ENCODE data around the gene POMGNT1.

POMGNT1 gene

DNA sequence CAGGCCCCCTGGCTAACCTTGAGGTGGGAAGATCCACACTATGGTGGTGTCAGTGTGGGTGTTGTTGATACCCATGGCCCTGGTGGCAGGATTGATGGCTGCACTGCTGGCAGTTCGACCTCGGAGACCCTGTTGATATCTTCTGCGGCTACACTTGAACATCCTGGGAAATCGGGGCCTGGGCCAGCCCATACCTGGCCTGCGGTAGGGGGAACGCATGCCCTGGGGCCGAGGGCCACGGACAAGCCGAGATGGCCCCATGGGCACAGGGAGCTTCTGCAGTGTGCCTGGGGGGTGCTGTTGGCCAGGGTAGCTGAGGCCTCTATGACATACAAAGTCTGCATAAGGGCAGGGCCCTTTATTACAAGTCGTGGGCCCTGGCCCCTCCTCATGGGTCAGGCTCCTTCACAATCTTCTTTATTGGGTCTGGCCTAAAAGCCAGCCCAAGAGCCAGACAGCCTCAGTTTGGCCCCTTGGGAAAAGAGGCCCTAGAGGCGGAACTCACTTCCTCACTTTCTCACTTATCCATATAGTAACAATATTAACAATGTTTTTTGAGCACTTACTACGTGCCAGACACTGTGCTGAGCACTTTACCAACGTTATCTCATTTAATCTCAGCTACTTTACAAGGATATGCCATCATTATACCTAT lies 21.9 kb downstream of the POMGNT1 start, which contains the start of gene P3R3URF:
TSS of gene P3R3URF (minus strand) at position 278 of the 655 bp plus-strand sequence. CDS start at position 261, 17 bp downstream.
- Histone ChIP-seq H3K9me3 (ENCODE audit: insufficient read depth, low read depth, low read length) (no peaks in the 10 kb centered on the region), H3K36me3 (ENCODE audit: insufficient read depth, low read length) (no peaks in the 10 kb centered on the region), H3K79me2 (ENCODE audit: insufficient read depth, low read length) (no peaks in the 10 kb centered on the region), H3K4me1 (ENCODE audit: insufficient read depth, low read length, poor library complexity, severe bottlenecking) (peaks cover 4% of the 10 kb centered on the region), H3K9ac (ENCODE audit: low read depth, low read length, poor library complexity, severe bottlenecking) (no peak within 1 kb of the TSS), H4K20me1 (ENCODE audit: insufficient read depth, low read length, poor library complexity, severe bottlenecking) (no peaks in the 10 kb centered on the region), H3K9me2 (replicated peaks; ENCODE audit: low read depth, low read length) (no peaks in the 10 kb centered on the region), H3K4me3 (ENCODE audit: low read length, poor library complexity, severe bottlenecking) (no peak within 1 kb of the TSS), H3K4me2 (ENCODE audit: low read depth, low read length, poor library complexity, severe bottlenecking) (no peak within 1 kb of the TSS), H3K27me3 (ENCODE audit: insufficient read depth, low read length, poor library complexity, severe bottlenecking) (no peaks in the 10 kb centered on the region), H3F3A (ENCODE audit: low read depth) (no peaks in the 10 kb centered on the region), H2AFZ (ENCODE audit: low read length) (no peak within 1 kb of the TSS)
- TF ChIP-seq EZH2phosphoT487 (IDR thresholded peaks at IDR 0.05; ENCODE audit: borderline replicate concordance): no peak
- TF ChIP-seq, protein P1, sequence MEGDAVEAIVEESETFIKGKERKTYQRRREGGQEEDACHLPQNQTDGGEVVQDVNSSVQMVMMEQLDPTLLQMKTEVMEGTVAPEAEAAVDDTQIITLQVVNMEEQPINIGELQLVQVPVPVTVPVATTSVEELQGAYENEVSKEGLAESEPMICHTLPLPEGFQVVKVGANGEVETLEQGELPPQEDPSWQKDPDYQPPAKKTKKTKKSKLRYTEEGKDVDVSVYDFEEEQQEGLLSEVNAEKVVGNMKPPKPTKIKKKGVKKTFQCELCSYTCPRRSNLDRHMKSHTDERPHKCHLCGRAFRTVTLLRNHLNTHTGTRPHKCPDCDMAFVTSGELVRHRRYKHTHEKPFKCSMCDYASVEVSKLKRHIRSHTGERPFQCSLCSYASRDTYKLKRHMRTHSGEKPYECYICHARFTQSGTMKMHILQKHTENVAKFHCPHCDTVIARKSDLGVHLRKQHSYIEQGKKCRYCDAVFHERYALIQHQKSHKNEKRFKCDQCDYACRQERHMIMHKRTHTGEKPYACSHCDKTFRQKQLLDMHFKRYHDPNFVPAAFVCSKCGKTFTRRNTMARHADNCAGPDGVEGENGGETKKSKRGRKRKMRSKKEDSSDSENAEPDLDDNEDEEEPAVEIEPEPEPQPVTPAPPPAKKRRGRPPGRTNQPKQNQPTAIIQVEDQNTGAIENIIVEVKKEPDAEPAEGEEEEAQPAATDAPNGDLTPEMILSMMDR (conservative IDR thresholded peaks at IDR 0.05; ENCODE audit: low read length): no peak

GRCh38 chr1:46175243-46175642 lies 23.0 kb downstream of the POMGNT1 start:
- Histone ChIP-seq H3K36me3 (ENCODE audit: insufficient read depth, low read length) (no peaks in the 10 kb centered on the region), H3K9me2 (replicated peaks; ENCODE audit: low read depth, low read length) (no peaks in the 10 kb centered on the region), H2AFZ (ENCODE audit: low read length) (no peak overlapping the region), H3K4me2 (ENCODE audit: low read depth, low read length, poor library complexity, severe bottlenecking) (no peak overlapping the region), H3K9me3 (ENCODE audit: insufficient read depth, low read depth, low read length) (no peaks in the 10 kb centered on the region), H3K27me3 (ENCODE audit: insufficient read depth, low read length, poor library complexity, severe bottlenecking) (no peaks in the 10 kb centered on the region), H3K4me1 (ENCODE audit: insufficient read depth, low read length, poor library complexity, severe bottlenecking) (peaks cover 4% of the 10 kb centered on the region), H3F3A (ENCODE audit: low read depth) (no peaks in the 10 kb centered on the region), H3K9ac (ENCODE audit: low read depth, low read length, poor library complexity, severe bottlenecking) (no peak overlapping the region), H3K4me3 (ENCODE audit: low read length, poor library complexity, severe bottlenecking) (no peak overlapping the region), H3K79me2 (ENCODE audit: insufficient read depth, low read length) (no peaks in the 10 kb centered on the region), H4K20me1 (ENCODE audit: insufficient read depth, low read length, poor library complexity, severe bottlenecking) (no peaks in the 10 kb centered on the region)
- TF ChIP-seq, protein P1 (conservative IDR thresholded peaks at IDR 0.05; ENCODE audit: low read length): no peak
- no peak for TF ChIP-seq EZH2phosphoT487 (IDR thresholded peaks at IDR 0.05; ENCODE audit: borderline replicate concordance)

DNA sequence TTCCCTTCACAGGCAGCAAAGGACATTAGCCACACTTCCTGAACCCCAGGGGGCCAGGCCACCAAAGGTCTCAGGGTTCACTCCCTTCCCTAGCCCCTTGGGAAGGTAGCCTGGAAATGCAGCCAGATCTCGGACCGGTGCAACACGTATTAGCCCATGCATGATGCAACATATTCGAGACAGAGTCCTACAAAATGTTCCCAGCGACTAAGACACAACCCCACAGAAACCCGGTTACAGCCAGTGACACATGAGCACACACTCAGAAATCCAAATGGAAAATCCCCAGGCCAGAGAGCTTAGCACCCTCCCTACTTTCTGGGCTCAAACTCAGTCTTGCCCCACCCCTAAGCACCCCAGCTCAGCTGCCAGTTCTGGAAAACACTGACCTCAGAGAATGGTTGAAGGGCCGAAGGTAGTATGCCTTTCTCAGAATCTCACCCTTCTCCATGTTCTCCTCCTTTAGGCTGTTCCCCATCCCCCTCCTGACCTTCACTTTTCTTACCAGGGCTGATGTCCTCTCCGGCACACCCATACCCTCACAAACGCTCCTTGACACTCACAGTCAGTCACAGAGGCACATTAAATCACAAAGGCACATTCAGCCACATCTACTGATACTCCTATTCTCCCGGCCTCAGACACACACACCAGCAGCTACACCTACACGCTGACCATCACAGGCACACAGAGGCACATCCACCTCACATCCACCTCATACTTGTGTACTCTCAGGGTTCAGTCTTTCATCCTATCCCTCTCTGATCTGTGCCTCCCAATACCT lies 23.6 kb downstream of the POMGNT1 start, which contains the start of gene TSPAN1:
TSS of gene TSPAN1 (plus strand) at position 640 of the 784 bp plus-strand sequence. CDS start 6,021 bp downstream, outside the sequence.
- Histone ChIP-seq H3K27me3 (ENCODE audit: insufficient read depth, low read length, poor library complexity, severe bottlenecking) (no peaks in the 10 kb centered on the region), H3K4me3 (ENCODE audit: low read length, poor library complexity, severe bottlenecking) (no peak within 1 kb of the TSS), H3K4me2 (ENCODE audit: low read depth, low read length, poor library complexity, severe bottlenecking) (no peak within 1 kb of the TSS), H3K79me2 (ENCODE audit: insufficient read depth, low read length) (no peaks in the 10 kb centered on the region), H3K4me1 (ENCODE audit: insufficient read depth, low read length, poor library complexity, severe bottlenecking) (peaks cover 4% of the 10 kb centered on the region), H2AFZ (ENCODE audit: low read length) (no peak within 1 kb of the TSS), H3K9me3 (ENCODE audit: insufficient read depth, low read depth, low read length) (no peaks in the 10 kb centered on the region), H3K9ac (ENCODE audit: low read depth, low read length, poor library complexity, severe bottlenecking) (no peak within 1 kb of the TSS), H4K20me1 (ENCODE audit: insufficient read depth, low read length, poor library complexity, severe bottlenecking) (no peaks in the 10 kb centered on the region), H3F3A (ENCODE audit: low read depth) (no peaks in the 10 kb centered on the region), H3K9me2 (replicated peaks; ENCODE audit: low read depth, low read length) (no peaks in the 10 kb centered on the region), H3K36me3 (ENCODE audit: insufficient read depth, low read length) (no peaks in the 10 kb centered on the region)
- TF ChIP-seq, protein P1 (conservative IDR thresholded peaks at IDR 0.05; ENCODE audit: low read length): no peak
- no peak for TF ChIP-seq EZH2phosphoT487 (IDR thresholded peaks at IDR 0.05; ENCODE audit: borderline replicate concordance)

Measured in Loucy (cell line).